Right renal cortex interstitium (tissue), 3 donors: ENCODE data around the gene MACF1. TPM values are rescaled to one million over a fixed set of nuclear protein-coding genes. Genes with fewer than 3 reads are reported as not detected.

Experiments used
- DNase-seq, 3 donors: peaks; one replicate each; pipeline ENCODE4 v3.0.0-alpha.2; 2013; ENCODE audit warnings: low read depth in 3 of 3, low spot score in 2 of 3
- polyA plus RNA-seq, 3 donors: library from polyadenylated mRNA; unstranded; fragments of 120-200 nt; gene quantifications; one replicate each; pipeline ENCODE4 v1.2.1, GENCODE V29; 2013; ENCODE audit not compliant: insufficient read length in 3 of 3

MACF1 gene
- polyA plus RNA-seq, 3 donors: 233 to 252 (median 236) TPM

DNA sequence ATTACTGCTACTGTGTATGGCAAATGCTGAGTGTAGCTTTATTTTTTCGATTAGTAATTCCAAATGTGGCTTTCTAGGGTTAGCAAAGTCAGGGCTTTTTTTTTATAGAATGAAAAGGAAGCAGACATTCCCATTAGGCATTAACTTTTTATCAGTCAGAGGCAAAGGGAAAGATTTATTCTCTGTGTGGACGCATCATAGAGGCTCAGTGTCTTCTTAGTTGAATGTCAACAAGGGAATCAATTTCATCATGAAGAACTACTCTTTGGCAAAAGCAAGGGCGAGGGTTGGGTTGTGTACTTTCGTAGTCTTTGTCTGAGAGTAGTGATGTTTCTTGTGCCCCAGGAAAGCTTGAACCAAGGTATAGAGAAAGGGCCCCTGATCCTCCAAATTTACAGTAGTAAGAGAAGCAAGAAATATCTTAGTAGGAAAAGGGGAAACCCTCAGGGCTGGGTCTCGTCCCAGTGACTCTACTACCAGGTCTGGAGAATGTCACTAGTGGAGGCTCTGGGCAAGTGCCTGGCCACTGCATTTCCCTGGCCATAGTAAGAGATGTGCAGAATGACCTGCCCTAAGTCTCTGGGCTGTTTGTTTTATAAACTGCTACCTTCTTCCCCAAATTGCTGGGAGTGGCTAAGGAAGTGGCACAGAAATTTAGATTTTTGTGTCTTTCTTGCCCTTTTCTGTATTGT, 30.0 kb upstream of the MACF1 start:
- no peak for DNase-seq

DNA sequence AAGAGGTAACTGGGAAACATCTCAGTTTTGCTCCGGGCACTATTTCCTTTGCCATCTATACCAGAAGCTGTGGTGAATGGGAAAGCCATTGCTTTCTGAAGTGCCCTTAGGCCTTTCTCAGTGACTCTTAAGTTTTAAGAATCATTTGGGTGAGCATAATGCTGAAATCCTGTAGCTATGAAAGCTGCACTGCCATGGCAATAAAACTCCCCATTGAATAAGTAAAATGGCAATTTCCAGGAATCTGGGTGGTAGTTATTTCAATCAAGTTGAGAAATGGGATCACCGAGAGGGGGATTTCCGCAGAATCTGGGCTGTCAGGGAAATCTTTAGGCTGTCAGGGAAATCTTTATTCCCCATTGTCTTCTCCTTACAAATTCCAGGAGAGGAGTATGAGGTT, 26.8 kb upstream of the MACF1 start:
- no peak for DNase-seq

DNA sequence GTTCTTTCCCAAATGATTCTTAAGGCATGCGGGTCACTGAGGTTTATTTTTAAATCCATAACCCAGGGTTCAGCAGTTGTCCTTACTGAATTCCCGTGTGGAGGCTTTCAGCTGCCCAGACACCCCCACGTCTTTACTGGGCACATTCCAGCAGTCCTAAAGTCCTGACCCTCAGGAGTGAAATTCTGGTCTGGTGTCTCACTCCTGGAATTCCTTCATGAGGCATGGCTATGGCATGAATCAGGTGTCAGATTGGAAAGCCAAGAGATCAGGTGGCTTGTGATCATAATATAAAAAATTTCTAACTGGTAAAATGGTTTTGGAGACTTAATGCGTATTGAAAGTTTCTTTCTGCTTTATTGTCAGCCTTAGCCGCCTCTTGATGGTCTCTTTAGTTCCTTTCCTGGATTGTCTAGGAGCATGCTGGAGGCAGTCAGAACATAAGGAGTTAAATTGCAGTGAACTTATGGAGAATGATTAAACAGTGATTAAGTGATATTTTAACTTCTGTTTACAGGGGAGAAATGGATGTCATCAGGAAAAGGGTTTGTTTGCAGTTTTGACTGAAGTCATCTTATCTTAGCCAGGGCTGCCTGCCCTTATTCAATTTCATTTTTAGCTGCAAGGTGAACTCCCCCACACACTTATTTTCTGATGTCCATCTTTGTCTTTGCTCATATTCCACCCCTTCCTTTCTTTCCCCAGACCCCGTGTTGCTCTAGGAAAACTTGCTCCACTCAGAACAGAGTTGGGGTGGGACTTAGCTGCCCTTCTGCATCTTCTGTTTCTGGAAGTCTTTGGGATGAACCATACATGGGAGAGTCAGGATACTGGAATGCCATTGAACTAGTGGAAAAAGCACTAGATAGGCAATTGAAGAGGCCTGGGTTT, 25.7 kb upstream of the MACF1 start:
- no peak for DNase-seq

DNA sequence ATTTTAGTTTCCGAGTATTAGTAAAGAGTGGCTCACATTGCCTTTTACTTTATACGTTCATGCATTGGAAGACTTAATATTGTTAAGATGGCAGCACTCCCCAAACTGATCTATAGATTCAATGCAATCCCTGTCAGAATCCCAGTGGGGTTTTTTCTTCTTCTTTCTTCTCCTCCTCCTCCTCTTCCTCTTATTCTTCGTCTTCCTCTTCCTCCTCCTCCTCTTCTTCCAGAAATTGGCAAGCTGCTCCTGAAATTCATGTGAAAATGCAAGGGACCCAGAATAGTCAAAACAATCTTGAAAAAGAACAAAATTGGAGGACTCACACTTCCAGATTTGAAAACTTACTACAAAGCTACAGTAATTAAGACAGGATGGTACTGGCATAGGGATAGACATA, 23.2 kb upstream of the MACF1 start:
- no peak for DNase-seq

DNA sequence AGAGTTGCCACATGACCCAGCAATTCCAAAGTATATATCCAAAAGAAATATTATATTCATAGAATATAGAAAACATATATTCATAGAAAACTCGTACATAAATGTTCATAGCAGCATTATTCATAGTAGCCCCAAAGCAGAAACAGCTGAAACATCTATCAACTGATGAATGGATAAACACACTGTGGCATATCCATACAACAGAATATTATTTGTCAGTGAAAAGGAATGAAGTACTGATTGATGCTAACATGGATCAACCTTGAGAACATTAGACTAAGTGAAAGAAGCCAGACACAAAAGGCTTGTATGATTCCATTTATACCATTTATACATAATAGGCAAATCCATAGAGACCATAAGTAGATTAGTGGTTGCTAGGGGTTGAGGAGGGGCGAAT, 21.7 kb upstream of the MACF1 start:
- DNase-seq: no peak

- no peak for DNase-seq
Measured at GRCh38 chr1:39183503-39184353, 20.8 kb upstream of the MACF1 start.

DNA sequence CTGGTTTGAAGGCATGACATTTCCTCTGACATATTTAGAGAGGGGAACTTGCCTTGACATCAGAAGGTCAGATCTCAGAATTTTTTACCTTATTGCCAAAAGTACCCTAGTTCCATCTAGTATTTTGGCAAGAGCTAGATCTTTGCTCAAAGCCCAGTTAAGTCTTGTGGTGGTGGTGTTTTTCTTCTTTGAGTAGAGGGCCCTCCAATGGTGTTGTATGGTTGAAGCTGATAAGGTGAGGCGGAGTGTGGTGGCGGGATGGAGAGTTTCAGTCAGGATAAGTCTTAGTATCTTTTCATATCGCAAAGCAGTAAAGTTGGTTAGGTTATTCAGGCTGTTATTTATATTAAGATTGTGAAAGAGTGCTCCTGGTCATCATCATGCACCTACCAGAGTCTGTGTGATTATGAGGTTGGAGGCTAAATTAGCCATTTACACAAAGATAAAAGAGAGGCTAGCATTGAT, 20.1 kb upstream of the MACF1 start:
- no peak for DNase-seq

- no peak for DNase-seq
Measured at GRCh38 chr1:39187275-39188046, 17.0 kb upstream of the MACF1 start.

- no peak for DNase-seq
Measured at GRCh38 chr1:39189592-39190041, 14.9 kb upstream of the MACF1 start.

DNA sequence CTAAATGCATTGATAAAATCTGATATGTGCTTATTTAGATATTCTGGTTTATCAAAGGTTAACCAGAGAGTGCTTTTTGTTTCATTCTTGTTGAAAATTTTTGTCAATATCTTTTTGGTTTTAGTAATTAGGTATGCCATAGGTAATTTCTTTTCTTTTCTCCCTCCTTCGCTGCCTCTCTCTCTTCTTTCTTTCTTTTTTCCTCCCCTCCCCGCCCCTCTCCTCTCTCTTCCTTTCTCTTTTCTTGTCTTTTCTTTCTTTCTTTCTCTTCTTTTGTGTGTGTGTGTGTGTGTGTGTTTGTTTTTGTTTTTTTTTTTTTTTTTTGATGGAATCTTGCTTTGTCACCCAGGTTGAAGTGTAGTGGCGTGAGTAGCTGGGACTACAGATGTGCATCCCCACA, 14.4 kb upstream of the MACF1 start:
- no peak for DNase-seq

DNA sequence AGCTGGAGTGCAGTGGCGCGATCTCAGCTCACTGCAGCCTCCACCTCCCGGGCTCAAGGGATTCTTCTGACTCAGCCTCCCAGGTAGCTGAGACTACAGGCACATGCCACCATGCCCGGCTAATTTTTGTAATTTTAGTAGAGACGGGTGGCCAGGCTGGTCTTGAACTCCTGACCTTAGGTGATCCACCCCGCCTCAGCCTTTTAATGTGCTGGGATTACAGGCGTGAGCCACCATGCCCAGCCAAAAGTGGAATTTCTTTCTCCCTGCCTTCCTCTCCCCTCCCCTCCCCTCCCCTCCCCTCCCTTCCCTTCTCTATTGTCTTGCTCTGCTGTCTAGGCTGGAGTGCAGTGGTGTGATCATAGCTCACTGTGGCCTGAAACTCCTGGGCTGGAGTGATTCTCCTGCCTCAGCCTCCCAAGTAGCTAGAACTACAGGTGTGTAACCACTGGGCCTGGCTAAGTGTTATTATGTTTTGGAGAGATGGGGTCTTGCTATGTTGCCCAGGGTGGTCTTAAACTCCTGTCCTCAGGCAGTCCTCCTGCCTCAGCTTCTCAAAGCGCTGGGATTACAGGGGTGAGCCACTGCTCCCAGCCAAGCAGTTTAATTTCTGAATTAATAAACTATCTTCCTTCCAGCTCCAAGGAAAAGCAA, 10.0 kb upstream of the MACF1 start:
- DNase-seq: no peak

- DNase-seq: no peak
Measured at GRCh38 chr1:39195166-39196111, 9.1 kb upstream of the MACF1 start.

- no peak for DNase-seq
Measured at GRCh38 chr1:39196244-39197215, 8.0 kb upstream of the MACF1 start.

DNA sequence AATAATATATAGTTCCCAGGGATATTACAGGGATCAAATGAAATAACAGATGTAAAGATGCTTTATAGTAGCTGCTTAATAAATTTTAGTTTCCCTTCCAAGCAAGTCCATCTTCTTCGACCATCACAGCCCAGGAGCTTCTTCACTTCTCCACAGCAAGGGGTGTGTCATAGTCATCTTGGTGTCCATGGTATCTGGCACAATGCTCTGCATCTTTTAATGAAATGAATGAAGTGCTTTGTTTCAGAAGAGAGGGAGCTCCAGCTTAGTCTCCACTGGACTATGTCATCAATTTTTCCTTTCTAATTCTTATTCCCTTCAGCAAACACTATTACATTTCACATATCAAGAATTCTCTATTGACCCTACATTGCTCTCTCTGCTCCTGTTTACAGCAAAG, 4.9 kb upstream of the MACF1 start:
- no peak for DNase-seq

GRCh38 chr1:39205102-39205780, 746 bp downstream of the MACF1 start:
- DNase-seq: no peak

GRCh38 chr1:39205781-39206464, 1.4 kb downstream of the MACF1 start:
- DNase-seq: no peak
